ENCODE data around the gene AHI1. TPM values are rescaled to one million over a fixed set of nuclear protein-coding genes. Genes with fewer than 3 reads are reported as not detected.
A peak's percentile ranks its signal among the peaks of the same experiment; 100 is the strongest.

The AHI1 gene
- total RNA-seq, 1 donor from 2014 or later, result 7.3 TPM

GRCh38 chr6:135464634-135465033, 32.9 kb downstream of the AHI1 start:
- no peak for DNase-seq (ENCODE audit: extremely low read depth, low read depth, low spot score)

GRCh38 chr6:135461208-135461607, 36.3 kb downstream of the AHI1 start:
- DNase-seq (ENCODE audit: extremely low read depth, low read depth, low spot score), result no peak

DNA sequence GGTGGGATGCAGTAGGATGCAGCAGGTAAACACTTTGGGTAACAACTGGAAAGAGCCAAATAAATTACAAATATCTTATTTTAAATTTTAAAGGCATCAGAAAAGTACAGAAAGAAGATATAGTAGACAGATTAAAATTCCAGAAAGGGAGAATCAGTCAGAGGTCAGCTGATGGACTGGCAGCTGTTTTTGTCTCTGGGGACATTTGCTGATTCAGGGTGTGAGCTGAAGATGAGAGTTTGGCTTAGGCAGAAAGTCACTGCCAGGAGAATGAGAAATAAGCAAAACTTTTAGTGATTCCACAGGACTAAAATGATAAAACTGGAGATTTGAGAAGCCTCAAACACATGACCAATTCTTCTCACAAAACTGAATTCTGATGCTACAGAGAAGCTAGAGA, 39.5 kb downstream of the AHI1 start:
- DNase-seq (ENCODE audit: extremely low read depth, low read depth, low spot score), result no peak

DNA sequence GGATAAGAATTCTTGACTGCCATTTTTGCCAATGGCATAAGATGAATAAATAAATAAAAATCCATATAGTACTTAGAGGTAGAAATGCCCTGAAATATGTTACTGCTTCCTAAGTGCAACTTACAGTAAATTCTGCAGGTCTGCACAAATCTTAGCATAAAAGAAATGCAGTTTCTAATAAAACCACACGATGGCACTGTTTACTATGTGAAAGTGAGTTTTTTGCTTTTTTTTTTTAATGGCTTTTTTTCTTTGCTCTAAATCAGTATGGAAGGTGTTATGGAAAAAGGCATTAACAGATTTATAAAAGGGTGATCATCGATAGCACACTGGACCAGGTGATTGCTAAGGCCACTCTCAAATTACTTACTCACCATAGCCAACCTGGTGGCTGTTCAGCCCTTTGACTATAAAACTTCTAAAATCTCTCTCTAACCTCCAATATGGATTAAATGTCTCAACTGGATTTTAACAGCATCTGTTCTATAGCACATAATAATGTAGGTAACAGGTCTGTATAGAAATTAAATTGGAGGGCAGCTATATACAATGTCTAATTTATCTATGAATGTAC, 45.8 kb downstream of the AHI1 start:
- peak; percentile 34 for DNase-seq (ENCODE audit: extremely low read depth, low read depth, low spot score)

GRCh38 chr6:135449246-135449645, 48.3 kb downstream of the AHI1 start:
- DNase-seq (ENCODE audit: extremely low read depth, low read depth, low spot score), result no peak

GRCh38 chr6:135440087-135440792, 57.3 kb downstream of the AHI1 start:
- DNase-seq (ENCODE audit: extremely low read depth, low read depth, low spot score), result no peak

- no peak for DNase-seq (ENCODE audit: extremely low read depth, low read depth, low spot score)
These were observed 58.0 kb downstream of the AHI1 start for GRCh38 chr6:135439549-135439948.

GRCh38 chr6:135438907-135439535, 58.5 kb downstream of the AHI1 start:
- DNase-seq (ENCODE audit: extremely low read depth, low read depth, low spot score), result peak; percentile 7

GRCh38 chr6:135434991-135435390, 62.5 kb downstream of the AHI1 start:
- DNase-seq (ENCODE audit: extremely low read depth, low read depth, low spot score), result no peak

GRCh38 chr6:135434095-135434494, 63.4 kb downstream of the AHI1 start:
- DNase-seq (ENCODE audit: extremely low read depth, low read depth, low spot score), result no peak

DNA sequence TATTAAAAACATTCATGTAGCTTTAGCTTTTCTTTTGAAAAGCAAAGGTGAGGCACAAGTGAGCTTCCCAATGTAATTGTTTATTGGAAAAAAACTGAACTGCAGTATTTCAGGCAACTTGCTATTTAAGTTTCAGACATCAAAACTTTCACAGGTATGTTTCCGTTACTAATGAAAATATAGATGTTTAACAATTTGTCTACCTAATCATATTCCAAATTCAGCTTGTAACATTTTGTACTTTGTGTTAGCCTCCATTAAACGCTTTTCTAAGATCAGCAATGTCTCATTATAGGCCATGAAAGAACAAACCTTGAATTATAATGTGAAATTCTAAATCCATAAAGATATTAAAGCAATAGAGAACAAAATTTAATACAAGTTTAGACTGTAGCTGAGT, 69.5 kb downstream of the AHI1 start:
- DNase-seq (ENCODE audit: extremely low read depth, low read depth, low spot score), result no peak

GRCh38 chr6:135426833-135427232, 70.7 kb downstream of the AHI1 start:
- no peak for DNase-seq (ENCODE audit: extremely low read depth, low read depth, low spot score)

DNA sequence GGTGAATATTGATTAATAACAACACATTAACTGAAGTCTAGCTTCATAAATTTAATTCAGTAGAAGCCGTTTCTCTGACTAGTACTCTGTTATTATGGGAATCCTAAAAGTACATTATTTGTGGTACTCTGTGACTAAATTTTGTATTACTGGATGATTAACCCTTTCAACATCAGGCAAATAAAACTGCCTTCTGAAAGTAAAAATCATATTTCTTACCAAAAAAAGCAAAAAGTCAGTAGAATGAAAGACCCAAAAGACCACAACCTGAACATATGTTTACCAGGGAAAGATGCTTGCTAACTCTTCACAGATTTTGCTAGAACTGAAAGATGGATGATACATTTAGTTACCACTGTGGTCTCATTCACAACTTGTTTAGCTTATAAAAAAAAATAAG, 73.2 kb downstream of the AHI1 start:
- no peak for DNase-seq (ENCODE audit: extremely low read depth, low read depth, low spot score)

DNA sequence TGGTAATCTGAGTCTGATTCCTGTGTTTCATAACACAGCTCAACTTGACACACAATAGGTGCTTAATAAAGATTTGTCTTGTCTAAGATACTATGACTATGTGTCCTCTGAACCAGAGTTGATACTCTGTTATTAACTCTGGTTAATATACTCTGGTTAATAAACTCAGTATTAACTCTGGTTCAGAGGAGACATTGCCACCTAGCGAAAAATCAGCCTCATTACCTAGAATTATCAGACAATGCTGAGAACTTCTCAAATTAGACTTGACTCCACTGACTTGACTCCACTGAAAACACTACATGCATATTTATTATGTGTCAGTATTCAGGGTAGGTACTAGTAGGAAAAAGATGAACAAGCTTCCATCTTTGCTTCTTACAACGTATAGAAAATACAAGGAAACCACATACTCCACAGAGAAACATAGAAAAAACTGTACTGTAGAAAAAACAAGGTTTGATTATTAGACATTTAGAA, 73.9 kb downstream of the AHI1 start:
- peak; percentile 31 for DNase-seq (ENCODE audit: extremely low read depth, low read depth, low spot score)

GRCh38 chr6:135419162-135419561, 78.4 kb downstream of the AHI1 start:
- DNase-seq (ENCODE audit: extremely low read depth, low read depth, low spot score), result no peak

DNA sequence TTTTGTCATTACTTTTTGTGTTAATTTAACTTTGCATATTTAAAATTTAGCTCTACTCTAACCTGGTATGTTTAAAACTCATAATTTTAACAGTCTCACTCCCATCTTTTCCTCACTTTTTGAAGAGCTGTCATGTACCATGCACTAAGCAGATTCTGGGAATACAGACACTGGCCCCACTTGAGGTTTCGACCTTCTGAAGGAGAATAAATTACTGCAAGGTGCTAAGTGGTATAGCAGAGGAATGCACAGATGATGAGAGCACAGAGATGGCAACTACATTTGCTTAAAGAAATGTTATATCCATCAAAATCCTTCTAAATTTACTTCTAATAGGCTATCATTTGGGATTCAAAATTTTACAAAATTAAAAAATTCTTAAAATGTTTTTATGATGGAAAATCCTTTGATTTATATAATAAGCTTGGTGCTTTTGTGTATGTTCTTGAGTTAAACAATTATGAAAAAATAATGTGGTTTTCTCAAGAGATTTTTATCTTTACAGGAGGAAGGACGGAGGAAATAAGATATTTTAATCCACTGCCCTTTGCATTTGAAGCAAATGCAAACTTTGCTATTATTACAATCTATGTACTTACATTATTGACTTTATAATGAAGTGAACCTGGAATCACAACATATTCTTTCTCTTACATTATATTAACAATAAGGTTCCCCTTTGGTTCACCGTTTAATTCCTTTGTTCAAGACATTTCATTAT, 79.3 kb downstream of the AHI1 start:
- no peak for DNase-seq (ENCODE audit: extremely low read depth, low read depth, low spot score)

DNA sequence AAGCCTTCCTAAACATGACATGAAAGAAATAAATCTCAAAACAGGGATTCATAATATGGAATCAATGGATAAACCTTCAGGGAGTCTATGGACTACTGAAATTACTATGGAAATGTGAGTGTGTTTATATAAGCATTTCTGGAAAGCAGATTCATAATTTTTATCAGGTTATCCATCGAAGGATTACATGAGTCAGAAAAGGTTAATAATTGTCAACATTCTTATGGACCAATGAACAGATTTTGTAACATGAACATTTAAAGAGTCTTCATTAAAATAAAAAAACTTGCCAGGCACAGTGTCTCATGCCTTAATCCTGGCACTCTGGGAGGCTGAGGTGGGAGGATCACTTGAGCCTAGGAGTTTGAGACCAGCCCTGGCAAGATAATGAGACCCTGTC, 84.8 kb downstream of the AHI1 start:
- no peak for DNase-seq (ENCODE audit: extremely low read depth, low read depth, low spot score)

GRCh38 chr6:135411849-135412248, 85.7 kb downstream of the AHI1 start:
- no peak for DNase-seq (ENCODE audit: extremely low read depth, low read depth, low spot score)

- no peak for DNase-seq (ENCODE audit: extremely low read depth, low read depth, low spot score)
These were observed 86.2 kb downstream of the AHI1 start for GRCh38 chr6:135411339-135411738.

DNA sequence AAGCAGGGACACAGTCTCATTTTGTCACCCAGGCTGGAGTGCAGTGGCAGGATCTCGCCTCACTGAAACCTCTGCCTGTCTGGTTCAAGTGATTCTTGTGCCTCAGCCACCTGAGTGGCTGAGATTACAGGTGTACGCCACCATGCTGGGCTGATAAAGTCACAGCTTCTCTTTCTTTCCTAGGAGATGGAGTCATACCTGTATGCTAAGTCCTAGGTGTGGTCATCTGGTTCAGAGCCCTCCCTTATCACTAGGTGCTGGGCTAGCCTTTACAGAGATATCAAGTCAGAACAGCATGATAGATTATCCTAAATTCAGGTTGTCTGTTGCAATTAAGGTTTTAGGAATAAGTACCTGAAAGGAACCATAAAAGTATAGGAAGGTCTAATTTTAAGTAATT, 86.7 kb downstream of the AHI1 start:
- DNase-seq (ENCODE audit: extremely low read depth, low read depth, low spot score), result no peak

- DNase-seq (ENCODE audit: extremely low read depth, low read depth, low spot score), result no peak
These were observed 94.0 kb downstream of the AHI1 start for GRCh38 chr6:135403584-135403983.

Data from glomerular endothelial cell (primary cell).